K562 (cell line): Measurements from ENCODE around the gene FBXO36. TPM values are rescaled to one million over a fixed set of nuclear protein-coding genes. Genes with fewer than 3 reads are reported as not detected.

Experiments used
- ATAC-seq: fragments of 200-7000 bp; cut with Tn5 transposase; 3 replicates; pipeline ENCODE4 v1.9.1; 2020; ENCODE audit warnings: moderate library complexity
- BruUV-seq: library from RNA; stranded (reverse); fragments of 400-500 nt; replicated peaks from 2 replicates; lab custom pipeline; 2021; lab: Mats Ljungman, UMichigan
- CTCF ChIA-PET: fragments of 300-600 bp; formaldehyde crosslinking; extraction: SDS; loops from one replicate; lab custom pipeline; 2021; ENCODE audit warnings: low intra/inter-chr PET ratio; lab: Yijun Ruan, JAX
- POLR2A ChIA-PET: fragments of 300-600, 350-650 bp; sonication (Branson Sonifier 250); formaldehyde crosslinking; extraction: SDS; loops from one replicate; lab custom pipeline; 2021; ENCODE audit warnings: antibody characterized with exemption, inconsistent platforms; lab: Yijun Ruan, JAX
- DNase-seq, 4 experiments: peaks; one replicate each; pipeline versions ENCODE4 v3.0.0 to v3.0.0-alpha.2; 2011 to 2018; ENCODE audit warnings: low spot score in 3 of 4, mixed read lengths in 3 of 4; ENCODE audit errors: extremely low read depth in 1 of 4
- FAIRE-seq: peaks from 2 replicates; lab custom pipeline; 2011; peaks lifted over from hg19 to GRCh38; lab: Jason Lieb, UNC
- H2AFZ ChIP-seq: 2 replicates; pipeline ENCODE4 v1.6.0; 2011; ENCODE audit warnings: low read depth, low read length, control low read depth, inconsistent platforms
- H3K27ac ChIP-seq: fragments of 200-600 bp; 3 replicates; pipeline ENCODE4 v1.8.0; 2011; ENCODE audit warnings: low read depth, mild to moderate bottlenecking, control low read depth, inconsistent platforms, low read length, moderate library complexity, mixed read lengths; ENCODE audit errors: extremely low read depth
- H3K27me3 ChIP-seq, 2 experiments: fragments of 300-600 bp in 1 of 2; 2 replicates in 1 of 2; 3 replicates in 1 of 2; pipeline versions ENCODE4 v1.6.0 to v1.8.0; 2011; ENCODE audit warnings: inconsistent platforms in 2 of 2, low read length in 2 of 2, mild to moderate bottlenecking in 1 of 2, mixed read lengths in 1 of 2, moderate library complexity in 1 of 2; ENCODE audit not compliant: control insufficient read depth in 2 of 2, insufficient read depth in 2 of 2
- H3K36me3 ChIP-seq: fragments of 300-600 bp; 3 replicates; pipeline ENCODE4 v1.8.0; 2011; ENCODE audit warnings: mild to moderate bottlenecking, low read length, inconsistent platforms; ENCODE audit not compliant: control insufficient read depth, insufficient read depth
- H3K4me1 ChIP-seq, 2 experiments: fragments of 200-600 bp in 1 of 2; replicated peaks in 1 of 2; 2 replicates in 1 of 2; 3 replicates in 1 of 2; pipeline versions ENCODE4 v1.5.1 to v1.8.0; 2011; ENCODE audit warnings: inconsistent platforms in 2 of 2, low read length in 2 of 2, mild to moderate bottlenecking in 1 of 2, mixed read lengths in 1 of 2, moderate library complexity in 1 of 2; ENCODE audit not compliant: control insufficient read depth in 2 of 2, insufficient read depth in 2 of 2
- H3K4me2 ChIP-seq: 2 replicates; pipeline ENCODE4 v1.6.1; 2011; ENCODE audit warnings: low read length, control low read depth, inconsistent platforms, mixed read lengths; ENCODE audit not compliant: insufficient read depth
- H3K4me3 ChIP-seq: fragments of 200-600 bp; sonication (generic), shearing (Covaris generic); 2 replicates; pipeline ENCODE4 v1.5.1; 2016; ENCODE audit warnings: control low read depth, inconsistent platforms
- H3K79me2 ChIP-seq: fragments of 200-600 bp; 3 replicates; pipeline ENCODE4 v1.8.0; 2011; ENCODE audit warnings: low read length, inconsistent platforms; ENCODE audit not compliant: control insufficient read depth, insufficient read depth
- H3K9ac ChIP-seq, 2 experiments: 2 replicates each; pipeline versions ENCODE4 v1.6.0 to v1.6.1; 2011; ENCODE audit warnings: low read depth in 2 of 2, low read length in 2 of 2, control low read depth in 1 of 2, inconsistent platforms in 1 of 2, mild to moderate bottlenecking in 1 of 2, mixed read lengths in 1 of 2; ENCODE audit not compliant: insufficient read depth in 1 of 2
- H3K9me1 ChIP-seq: one replicate; pipeline ENCODE4 v1.6.0; 2011; ENCODE audit warnings: inconsistent platforms, mild to moderate bottlenecking, low read length, moderate library complexity; ENCODE audit not compliant: control insufficient read depth, insufficient read depth
- H3K9me3 ChIP-seq: replicated peaks from 2 replicates; pipeline ENCODE4 v1.5.1; 2011; ENCODE audit warnings: low read depth, low read length, inconsistent platforms; ENCODE audit not compliant: control insufficient read depth, insufficient read depth
- H4K20me1 ChIP-seq: replicated peaks from 2 replicates; pipeline ENCODE4 v1.6.1; 2011; ENCODE audit warnings: low read length, inconsistent platforms, mixed read lengths; ENCODE audit not compliant: control insufficient read depth, insufficient read depth
- ETS2 ChIP-seq: IDR thresholded peaks from 2 replicates; pipeline ENCODE4 v1.6.1; 2016; ENCODE audit warnings: borderline replicate concordance, missing genetic modification characterization, mild to moderate bottlenecking, moderate library complexity, missing compliant biosample characterization; ENCODE audit not compliant: poor library complexity, severe bottlenecking
- FOXP1 ChIP-seq: sonication (generic); formaldehyde crosslinking; IDR thresholded peaks from 2 replicates; pipeline ENCODE4 v1.8.0; 2022; ENCODE audit warnings: mild to moderate bottlenecking, missing genetic modification reagents
- HDGF ChIP-seq: fragments of 450-650 bp; IDR thresholded peaks from 2 replicates; pipeline ENCODE4 v1.6.1; 2016
- NBN ChIP-seq: fragments of 450-650 bp; IDR thresholded peaks from 2 replicates; pipeline ENCODE4 v1.6.1; 2016; ENCODE audit warnings: low read depth, mild to moderate bottlenecking
- PATZ1 ChIP-seq: fragments of 250-450 bp; sonication (Bioruptor Pico); IDR thresholded peaks from 2 replicates; pipeline ENCODE4 v1.5.0; 2020; ENCODE audit warnings: mild to moderate bottlenecking, borderline replicate concordance
- PREB ChIP-seq: sonication (generic); formaldehyde crosslinking; IDR thresholded peaks from 2 replicates; pipeline ENCODE4 v1.8.1; 2023; ENCODE audit warnings: mild to moderate bottlenecking, missing genetic modification reagents
- SREBF2 ChIP-seq: sonication (generic); formaldehyde crosslinking; IDR thresholded peaks from 2 replicates; pipeline ENCODE4 v1.4.0; 2020; ENCODE audit warnings: mild to moderate bottlenecking, missing genetic modification reagents
- STAT5B ChIP-seq: fragments of 250-450 bp; sonication (Bioruptor Pico); IDR thresholded peaks from 2 replicates; pipeline ENCODE4 v1.8.0; 2021; ENCODE audit warnings: mild to moderate bottlenecking, inconsistent platforms
- U2AF2 ChIP-seq: fragments of 200-400 bp; formaldehyde crosslinking; optimal IDR thresholded peaks from 2 replicates; pipeline ENCODE3; 2017; ENCODE audit warnings: low read depth, mild to moderate bottlenecking, low read length
- ZNF121 ChIP-seq: sonication (generic); formaldehyde crosslinking; conservative IDR thresholded peaks from 2 replicates; pipeline ENCODE4 v1.8.0; 2022; ENCODE audit warnings: missing genetic modification reagents
- ZNF165 ChIP-seq: fragments of 250-450 bp; sonication (Bioruptor Pico); IDR thresholded peaks from 2 replicates; pipeline ENCODE4 v1.4.0; 2020; ENCODE audit warnings: borderline replicate concordance
- ZNF232 ChIP-seq: sonication (generic); formaldehyde crosslinking; IDR thresholded peaks from 2 replicates; pipeline ENCODE4 v1.8.0; 2022; ENCODE audit warnings: mild to moderate bottlenecking, missing genetic modification reagents
- WGBS: fragments of 100-300 bp; shearing (Covaris generic); methylation state at CpG from one replicate; pipeline ENCODE4 v1.1.6; 2016; ENCODE audit warnings: low coverage, mixed read lengths; ENCODE audit not compliant: insufficient coverage; ENCODE audit errors: missing lambda C conversion rate; 5-methylcytosine and 5-hydroxymethylcytosine counted together
- in situ Hi-C: fragments of 300-500 bp; cut with MboI; formaldehyde crosslinking; loops from 4 replicates; pipeline ENCODE4 v1.15.0; 2018; ENCODE audit warnings: inconsistent platforms, mixed read lengths
- intact Hi-C: fragments of 100-400 bp; cut with micrococcal nuclease; formaldehyde crosslinking; loops from 2 replicates; pipeline ENCODE4 v1.14.2; 2022
- polyA plus RNA-seq, 8 experiments: library from polyadenylated mRNA; depleted of rRNA in 4 of 8; stranded (reverse) in 5 of 8; unstranded in 3 of 8; fragments of >200 nt; fragmentation: Nextera tagmentation in 2 of 8; fragmentation: Illumina TruSeq in 1 of 8; extraction: Ambion mirVana in 2 of 8; extraction: Trizol in 1 of 8; gene quantifications; 2 replicates each; pipeline versions ENCODE4 v1.2.1 to v1.2.3, GENCODE V29; 2011 to 2014; ENCODE audit warnings: inconsistent platforms in 1 of 8, missing spikeins in 1 of 8
- total RNA-seq, 7 experiments: library from RNA; depleted of rRNA in 6 of 7; stranded (reverse); fragments of >200 nt in 6 of 7; fragmentation: Illumina TruSeq in 2 of 7; extraction: Trizol in 2 of 7; gene quantifications; 2 replicates each; pipeline versions ENCODE4 v1.2.1 to v1.2.3, GENCODE V29; 2011 to 2021; ENCODE audit warnings: low replicate concordance in 1 of 7
- TF ChIP-seq, protein P1 (sequence below): fragments of 250-450 bp; sonication (Bioruptor Pico); IDR thresholded peaks from 2 replicates; pipeline ENCODE4 v1.6.1; 2021; ENCODE audit warnings: mild to moderate bottlenecking
- TF ChIP-seq, protein P2 (sequence below): sonication (generic); formaldehyde crosslinking; IDR thresholded peaks from 2 replicates; pipeline ENCODE4 v1.8.1; 2023; ENCODE audit warnings: mild to moderate bottlenecking, missing genetic modification reagents

FBXO36 gene
- total and polyA plus RNA-seq, 9 of the 15 experiments (the other 6 are each of a cell fraction or from before 2014, with no cell fraction given): 0.40 to 0.91 (median 0.58) TPM

DNA sequence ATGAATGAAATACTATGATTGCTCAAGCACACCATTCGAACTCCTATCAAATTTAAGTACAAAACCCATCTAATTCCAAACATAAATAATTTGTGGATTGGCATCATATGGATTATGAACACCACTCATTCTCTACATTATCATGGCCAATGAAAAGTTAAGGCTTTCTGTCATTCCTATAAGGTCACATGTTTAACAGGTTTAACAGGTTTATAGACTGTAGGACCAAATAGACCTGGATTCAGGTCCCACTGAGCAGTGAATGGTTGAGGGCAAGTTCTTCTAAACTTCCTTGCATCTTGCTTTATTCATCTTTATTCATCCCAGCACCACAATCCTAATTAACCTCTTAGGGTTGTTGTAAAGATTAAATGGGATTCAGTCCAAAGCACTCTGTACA is 33.4 kb downstream of the FBXO36 start:
- no peaks in the 10 kb centered on the region for H3K79me2 ChIP-seq
- BruUV-seq: no TSS peak

GRCh38 chr2:229956491-229956890 is 34.2 kb downstream of the FBXO36 start:
- no peaks in the 10 kb centered on the region for H3K79me2 ChIP-seq
- DNase-seq: no peak
- H3K9ac ChIP-seq: no peak overlapping the region
- CTCF ChIA-PET: no interaction called here
- H3K36me3 ChIP-seq: no peaks in the 10 kb centered on the region
- in situ Hi-C loops: no loop called here
- FAIRE-seq: no peak
- no peak overlapping the region for H3K27ac ChIP-seq
- H3K9me1 ChIP-seq: no peaks in the 10 kb centered on the region
- no TSS peak for BruUV-seq
- no peaks in the 10 kb centered on the region for H3K9me3 ChIP-seq
- no peaks in the 10 kb centered on the region for H3K4me1 ChIP-seq
- intact Hi-C loops: no loop called here
- H2AFZ ChIP-seq: no peak overlapping the region
- H3K4me2 ChIP-seq: no peak overlapping the region
- WGBS: 13% methylated on average over 3 of the region's 3 CpGs
- H4K20me1 ChIP-seq: no peaks in the 10 kb centered on the region
- no peak overlapping the region for H3K4me3 ChIP-seq
- ATAC-seq: no peak
- POLR2A ChIA-PET: no interaction called here
- no peaks in the 10 kb centered on the region for H3K27me3 ChIP-seq
- TF ChIP-seq PATZ1 (CRISPR knock-in tag) (no peak), HDGF (no peak), NBN (no peak), PREB (no peak), ZNF121 (CRISPR knock-in tag) (no peak), ZNF165 (CRISPR knock-in tag) (no peak), SREBF2 (CRISPR knock-in tag) (no peak)
- TF ChIP-seq, protein P1, sequence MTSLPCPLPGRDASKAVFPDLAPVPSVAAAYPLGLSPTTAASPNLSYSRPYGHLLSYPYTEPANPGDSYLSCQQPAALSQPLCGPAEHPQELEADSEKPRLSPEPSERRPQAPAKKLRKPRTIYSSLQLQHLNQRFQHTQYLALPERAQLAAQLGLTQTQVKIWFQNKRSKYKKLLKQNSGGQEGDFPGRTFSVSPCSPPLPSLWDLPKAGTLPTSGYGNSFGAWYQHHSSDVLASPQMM (CRISPR knock-in tag): no peak

More for the DNA sequence above, 33.4 kb downstream of the FBXO36 start:
- Histone ChIP-seq H3K36me3 (no peaks in the 10 kb centered on the region), H4K20me1 (no peaks in the 10 kb centered on the region), H3K4me3 (no peak overlapping the region), H3K9me3 (no peaks in the 10 kb centered on the region), H2AFZ (no peak overlapping the region), H3K9ac (no peak overlapping the region), H3K9me1 (no peaks in the 10 kb centered on the region), H3K4me1 (no peaks in the 10 kb centered on the region), H3K27ac (no peak overlapping the region), H3K4me2 (no peak overlapping the region), H3K27me3 (no peaks in the 10 kb centered on the region)
- CTCF ChIA-PET: no interaction called here
- ATAC-seq (no peak), DNase-seq (no peak), FAIRE-seq (no peak)
- POLR2A ChIA-PET: no interaction called here
- in situ Hi-C loops (no loop called here), intact Hi-C loops (no loop called here)
- no peak for TF ChIP-seq FOXP1
- TF ChIP-seq STAT5B (CRISPR knock-in tag): no peak
- TF ChIP-seq ZNF232: no peak
- no peak for TF ChIP-seq U2AF2
- TF ChIP-seq ETS2 (tag): no peak
- TF ChIP-seq, protein P2, sequence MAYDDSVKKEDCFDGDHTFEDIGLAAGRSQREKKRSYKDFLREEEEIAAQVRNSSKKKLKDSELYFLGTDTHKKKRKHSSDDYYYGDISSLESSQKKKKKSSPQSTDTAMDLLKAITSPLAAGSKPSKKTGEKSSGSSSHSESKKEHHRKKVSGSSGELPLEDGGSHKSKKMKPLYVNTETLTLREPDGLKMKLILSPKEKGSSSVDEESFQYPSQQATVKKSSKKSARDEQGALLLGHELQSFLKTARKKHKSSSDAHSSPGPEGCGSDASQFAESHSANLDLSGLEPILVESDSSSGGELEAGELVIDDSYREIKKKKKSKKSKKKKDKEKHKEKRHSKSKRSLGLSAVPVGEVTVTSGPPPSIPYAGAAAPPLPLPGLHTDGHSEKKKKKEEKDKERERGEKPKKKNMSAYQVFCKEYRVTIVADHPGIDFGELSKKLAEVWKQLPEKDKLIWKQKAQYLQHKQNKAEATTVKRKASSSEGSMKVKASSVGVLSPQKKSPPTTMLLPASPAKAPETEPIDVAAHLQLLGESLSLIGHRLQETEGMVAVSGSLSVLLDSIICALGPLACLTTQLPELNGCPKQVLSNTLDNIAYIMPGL (CRISPR knock-in tag): no peak
- WGBS: 15% methylated on average over 1 of the region's 1 CpG
